ENCODE results near the gene EIF4E2.
A peak's percentile ranks its signal among the peaks of the same experiment; 100 is the strongest.

The EIF4E2 gene

GRCh38 chr2:232549655-232550353 is 685 bp upstream of the EIF4E2 start:
- TF ChIP-seq CTCF (IDR thresholded peaks at IDR 0.05; ENCODE audit: low read depth, low read length), result no peak
- TF ChIP-seq EZH2phosphoT487 (IDR thresholded peaks at IDR 0.05; ENCODE audit: low read depth), result no peak
- no peaks in the 10 kb centered on the region for H3K9me3 ChIP-seq (ENCODE audit: insufficient read depth, low read length)
- H3K79me2 ChIP-seq (ENCODE audit: low read length), result peaks cover 78% of the 10 kb centered on the region
- H4K20me1 ChIP-seq (ENCODE audit: insufficient read depth, low read length), result 0 out of 2 replicates have a peak, but pooled peaks cover 4% of the 10 kb centered on the region
- H2AFZ ChIP-seq (ENCODE audit: low read depth, low read length), result peak overlapping the region; percentile 86
- peaks cover 7% of the 10 kb centered on the region for H3K4me1 ChIP-seq (ENCODE audit: low read length)
- peaks cover 17% of the 10 kb centered on the region for H3K36me3 ChIP-seq (replicated peaks; ENCODE audit: low read depth, low read length)
- peak overlapping the region; percentile 82 for H3K27ac ChIP-seq (ENCODE audit: low read length)
- peak overlapping the region; percentile 84 for H3K4me2 ChIP-seq (ENCODE audit: low read length)
- H3K27me3 ChIP-seq (ENCODE audit: low read depth, low read length), result no peaks in the 10 kb centered on the region
- H3K4me3 ChIP-seq (ENCODE audit: low read length), result peak overlapping the region; percentile 92
- peak overlapping the region; percentile 92 for H3K9ac ChIP-seq (ENCODE audit: low read length)

- H3K79me2 ChIP-seq (ENCODE audit: low read length), result peaks cover 93% of the 10 kb centered on the region
These were observed 755 bp downstream of the EIF4E2 start for GRCh38 chr2:232551250-232551638.

GRCh38 chr2:232551776-232552175 is 1.3 kb downstream of the EIF4E2 start:
- H3K4me1 ChIP-seq (ENCODE audit: low read length), result peaks cover 7% of the 10 kb centered on the region
- peak overlapping the region; percentile 92 for H3K9ac ChIP-seq (ENCODE audit: low read length)
- no peak for TF ChIP-seq EZH2phosphoT487 (IDR thresholded peaks at IDR 0.05; ENCODE audit: low read depth)
- peaks cover 89% of the 10 kb centered on the region for H3K79me2 ChIP-seq (ENCODE audit: low read length)
- no peak overlapping the region for H3K27ac ChIP-seq (ENCODE audit: low read length)
- H3K4me3 ChIP-seq (ENCODE audit: low read length), result peak overlapping the region; percentile 92
- H3K27me3 ChIP-seq (ENCODE audit: low read depth, low read length), result no peaks in the 10 kb centered on the region
- no peak overlapping the region for H2AFZ ChIP-seq (ENCODE audit: low read depth, low read length)
- 0 out of 2 replicates have a peak, but pooled peaks cover 7% of the 10 kb centered on the region for H4K20me1 ChIP-seq (ENCODE audit: insufficient read depth, low read length)
- H3K36me3 ChIP-seq (replicated peaks; ENCODE audit: low read depth, low read length), result peaks cover 17% of the 10 kb centered on the region
- no peaks in the 10 kb centered on the region for H3K9me3 ChIP-seq (ENCODE audit: insufficient read depth, low read length)
- peak overlapping the region; percentile 91 for H3K4me2 ChIP-seq (ENCODE audit: low read length)

More at GRCh38 chr2:232551250-232551638, 755 bp downstream of the EIF4E2 start:
- TF ChIP-seq EZH2phosphoT487 (IDR thresholded peaks at IDR 0.05; ENCODE audit: low read depth) (no peak), CTCF (IDR thresholded peaks at IDR 0.05; ENCODE audit: low read depth, low read length) (no peak)
- H3K4me3 ChIP-seq (ENCODE audit: low read length), result peak overlapping the region; percentile 92
- no peaks in the 10 kb centered on the region for H3K9me3 ChIP-seq (ENCODE audit: insufficient read depth, low read length)
- 0 out of 2 replicates have a peak, but pooled peaks cover 7% of the 10 kb centered on the region for H4K20me1 ChIP-seq (ENCODE audit: insufficient read depth, low read length)
- no peak overlapping the region for H2AFZ ChIP-seq (ENCODE audit: low read depth, low read length)
- peaks cover 7% of the 10 kb centered on the region for H3K4me1 ChIP-seq (ENCODE audit: low read length)
- H3K36me3 ChIP-seq (replicated peaks; ENCODE audit: low read depth, low read length), result peaks cover 18% of the 10 kb centered on the region
- 0 out of 2 replicates have a peak overlapping the region, but pooled peaks have one; percentile 82 for H3K27ac ChIP-seq (ENCODE audit: low read length)
- peak overlapping the region; percentile 91 for H3K4me2 ChIP-seq (ENCODE audit: low read length)
- peak overlapping the region; percentile 92 for H3K9ac ChIP-seq (ENCODE audit: low read length)
- H3K27me3 ChIP-seq (ENCODE audit: low read depth, low read length), result no peaks in the 10 kb centered on the region

- Histone ChIP-seq H4K20me1 (ENCODE audit: insufficient read depth, low read length) (0 out of 2 replicates have a peak, but pooled peaks cover 5% of the 10 kb centered on the region), H3K36me3 (replicated peaks; ENCODE audit: low read depth, low read length) (peaks cover 19% of the 10 kb centered on the region), H2AFZ (ENCODE audit: low read depth, low read length) (no peak overlapping the region), H3K27ac (ENCODE audit: low read length) (no peak overlapping the region), H3K4me3 (ENCODE audit: low read length) (no peak overlapping the region), H3K4me1 (ENCODE audit: low read length) (peaks cover 5% of the 10 kb centered on the region), H3K9me3 (ENCODE audit: insufficient read depth, low read length) (no peaks in the 10 kb centered on the region), H3K79me2 (ENCODE audit: low read length) (peaks cover 49% of the 10 kb centered on the region), H3K9ac (ENCODE audit: low read length) (no peak overlapping the region), H3K27me3 (ENCODE audit: low read depth, low read length) (no peaks in the 10 kb centered on the region), H3K4me2 (ENCODE audit: low read length) (no peak overlapping the region)
- no peak for TF ChIP-seq CTCF (IDR thresholded peaks at IDR 0.05; ENCODE audit: low read depth, low read length)
- TF ChIP-seq EZH2phosphoT487 (IDR thresholded peaks at IDR 0.05; ENCODE audit: low read depth), result no peak
These were observed 5.9 kb downstream of the EIF4E2 start for GRCh38 chr2:232556426-232556825.

Measured in OCI-LY3 (cell line).